WERI-Rb-1 (cell line): ENCODE results near the gene SENP6.

Source experiments
- DNase-seq: peaks from one replicate; pipeline ENCODE4 v3.0.0-alpha.2; 2020
- H3K27ac ChIP-seq: fragments of 250-450 bp; sonication (Bioruptor Pico); 2 replicates; pipeline ENCODE4 v1.5.1; 2020; ENCODE audit warnings: mild to moderate bottlenecking, moderate library complexity
- H3K27me3 ChIP-seq: fragments of 250-450 bp; sonication (Bioruptor Pico); 2 replicates; pipeline ENCODE4 v1.5.1; 2021; ENCODE audit warnings: mild to moderate bottlenecking, low read depth, moderate library complexity; ENCODE audit not compliant: insufficient read depth, severe bottlenecking
- H3K36me3 ChIP-seq: fragments of 250-450 bp; sonication (Bioruptor Pico); 2 replicates; pipeline ENCODE4 v1.5.1; 2020; ENCODE audit warnings: mild to moderate bottlenecking, moderate library complexity
- H3K4me3 ChIP-seq: 2 replicates; pipeline ENCODE4 v1.5.1; 2011; ENCODE audit warnings: low read depth, mild to moderate bottlenecking, control low read depth, low read length
- H3K9me3 ChIP-seq: fragments of 250-450 bp; sonication (Bioruptor Pico); 2 replicates; pipeline ENCODE4 v1.5.1; 2021; ENCODE audit warnings: mild to moderate bottlenecking, moderate library complexity; ENCODE audit not compliant: severe bottlenecking
- CTCF ChIP-seq: IDR thresholded peaks from 2 replicates; pipeline ENCODE4 v1.5.1; 2011; ENCODE audit warnings: low read depth, mild to moderate bottlenecking, control low read depth, inconsistent platforms, low read length

The SENP6 gene

GRCh38 chr6:75619230-75619899 is 17.7 kb downstream of the SENP6 start:
- H3K36me3 ChIP-seq, result peaks cover 13% of the 10 kb centered on the region
- no peak overlapping the region for H3K27ac ChIP-seq
- no peak for TF ChIP-seq CTCF
- no peaks in the 10 kb centered on the region for H3K9me3 ChIP-seq
- no peak for DNase-seq
- no peak overlapping the region for H3K4me3 ChIP-seq
- H3K27me3 ChIP-seq, result no peaks in the 10 kb centered on the region

GRCh38 chr6:75620381-75621304 is 19.0 kb downstream of the SENP6 start:
- Histone ChIP-seq H3K4me3 (no peak overlapping the region), H3K27me3 (no peaks in the 10 kb centered on the region), H3K27ac (no peak overlapping the region), H3K9me3 (no peaks in the 10 kb centered on the region), H3K36me3 (peaks cover 18% of the 10 kb centered on the region)
- TF ChIP-seq CTCF, result no peak
- no peak for DNase-seq

- TF ChIP-seq CTCF, result no peak
- H3K27me3 ChIP-seq, result no peaks in the 10 kb centered on the region
- no peak overlapping the region for H3K4me3 ChIP-seq
- DNase-seq, result no peak
- no peak overlapping the region for H3K27ac ChIP-seq
- H3K36me3 ChIP-seq, result peaks cover 18% of the 10 kb centered on the region
- H3K9me3 ChIP-seq, result no peaks in the 10 kb centered on the region
Measured at GRCh38 chr6:75621846-75622245, 20.2 kb downstream of the SENP6 start.

GRCh38 chr6:75623491-75623890 is 21.8 kb downstream of the SENP6 start:
- Histone ChIP-seq H3K9me3 (no peaks in the 10 kb centered on the region), H3K27ac (no peak overlapping the region), H3K27me3 (no peaks in the 10 kb centered on the region), H3K4me3 (no peak overlapping the region), H3K36me3 (peaks cover 26% of the 10 kb centered on the region)
- no peak for DNase-seq
- no peak for TF ChIP-seq CTCF

GRCh38 chr6:75624335-75624734 is 22.7 kb downstream of the SENP6 start:
- no peaks in the 10 kb centered on the region for H3K27me3 ChIP-seq
- H3K4me3 ChIP-seq, result no peak overlapping the region
- no peak for DNase-seq
- no peak for TF ChIP-seq CTCF
- H3K27ac ChIP-seq, result no peak overlapping the region
- no peaks in the 10 kb centered on the region for H3K9me3 ChIP-seq
- peaks cover 32% of the 10 kb centered on the region for H3K36me3 ChIP-seq
